HUES48 (cell line): ENCODE data around the gene ISM1.

ENCODE experiments used
- H3K27ac ChIP-seq: one replicate; pipeline ENCODE4 v1.7.0; 2013; ENCODE audit warnings: low read depth, low read length, inconsistent platforms
- H3K27me3 ChIP-seq: 2 replicates; pipeline ENCODE4 v1.6.1; 2013; ENCODE audit warnings: mild to moderate bottlenecking, low read length; ENCODE audit not compliant: control insufficient read depth, insufficient read depth
- H3K36me3 ChIP-seq: 2 replicates; pipeline ENCODE4 v1.6.1; 2013; ENCODE audit warnings: low read length; ENCODE audit not compliant: control insufficient read depth, insufficient read depth
- H3K4me1 ChIP-seq: 2 replicates; pipeline ENCODE4 v1.6.1; 2013; ENCODE audit warnings: mild to moderate bottlenecking, low read length; ENCODE audit not compliant: control insufficient read depth, insufficient read depth
- H3K4me3 ChIP-seq: 2 replicates; pipeline ENCODE4 v1.5.1; 2013; ENCODE audit warnings: mild to moderate bottlenecking, low read depth, low read length
- H3K9ac ChIP-seq: 2 replicates; pipeline ENCODE4 v1.6.1; 2013; ENCODE audit warnings: mild to moderate bottlenecking, low read depth, low read length, moderate library complexity
- H3K9me3 ChIP-seq: 2 replicates; pipeline ENCODE4 v1.6.1; 2013; ENCODE audit warnings: low read length; ENCODE audit not compliant: control insufficient read depth, insufficient read depth

The ISM1 gene

GRCh38 chr20:13336308-13337089 lies 115.4 kb downstream of the ISM1 start:
- H3K4me3 ChIP-seq, result no peak overlapping the region
- no peaks in the 10 kb centered on the region for H3K27me3 ChIP-seq
- no peak overlapping the region for H3K27ac ChIP-seq
- no peaks in the 10 kb centered on the region for H3K36me3 ChIP-seq
- no peak overlapping the region for H3K9ac ChIP-seq
- no peaks in the 10 kb centered on the region; the same call in 1 of the 2 replicates for H3K4me1 ChIP-seq
- H3K9me3 ChIP-seq, result no peaks in the 10 kb centered on the region

- no peaks in the 10 kb centered on the region; the same call in 1 of the 2 replicates for H3K4me1 ChIP-seq
- H3K27ac ChIP-seq, result no peak overlapping the region
- no peaks in the 10 kb centered on the region for H3K27me3 ChIP-seq
- H3K9ac ChIP-seq, result no peak overlapping the region
- no peak overlapping the region for H3K4me3 ChIP-seq
- no peaks in the 10 kb centered on the region for H3K36me3 ChIP-seq
- no peaks in the 10 kb centered on the region for H3K9me3 ChIP-seq
Observed at GRCh38 chr20:13337090-13337784, 116.2 kb downstream of the ISM1 start.

GRCh38 chr20:13338097-13338661 lies 117.1 kb downstream of the ISM1 start:
- H3K36me3 ChIP-seq, result no peaks in the 10 kb centered on the region
- no peak overlapping the region for H3K4me3 ChIP-seq
- no peak overlapping the region for H3K9ac ChIP-seq
- no peaks in the 10 kb centered on the region for H3K9me3 ChIP-seq
- no peaks in the 10 kb centered on the region for H3K27me3 ChIP-seq
- peaks cover 3% of the 10 kb centered on the region; the same call in 1 of the 2 replicates for H3K4me1 ChIP-seq
- H3K27ac ChIP-seq, result no peak overlapping the region

GRCh38 chr20:13338999-13339411 lies 117.9 kb downstream of the ISM1 start:
- no peak overlapping the region for H3K9ac ChIP-seq
- no peaks in the 10 kb centered on the region for H3K27me3 ChIP-seq
- H3K9me3 ChIP-seq, result no peaks in the 10 kb centered on the region
- H3K4me1 ChIP-seq, result peaks cover 4% of the 10 kb centered on the region; the same call in 1 of the 2 replicates
- no peak overlapping the region for H3K27ac ChIP-seq
- no peak overlapping the region for H3K4me3 ChIP-seq
- H3K36me3 ChIP-seq, result no peaks in the 10 kb centered on the region

- no peak overlapping the region for H3K4me3 ChIP-seq
- H3K27ac ChIP-seq, result no peak overlapping the region
- no peaks in the 10 kb centered on the region for H3K9me3 ChIP-seq
- H3K9ac ChIP-seq, result no peak overlapping the region
- no peaks in the 10 kb centered on the region for H3K27me3 ChIP-seq
- H3K4me1 ChIP-seq, result peaks cover 4% of the 10 kb centered on the region; the same call in 1 of the 2 replicates
- no peaks in the 10 kb centered on the region for H3K36me3 ChIP-seq
Observed at GRCh38 chr20:13340088-13340487, 119.0 kb downstream of the ISM1 start.

GRCh38 chr20:13341737-13342393 lies 120.8 kb downstream of the ISM1 start:
- Histone ChIP-seq H3K36me3 (no peaks in the 10 kb centered on the region), H3K4me1 (peaks cover 4% of the 10 kb centered on the region; the same call in 1 of the 2 replicates), H3K9me3 (no peaks in the 10 kb centered on the region), H3K4me3 (no peak overlapping the region), H3K9ac (no peak overlapping the region), H3K27me3 (no peaks in the 10 kb centered on the region), H3K27ac (no peak overlapping the region)

- H3K36me3 ChIP-seq, result no peaks in the 10 kb centered on the region
- H3K27me3 ChIP-seq, result no peaks in the 10 kb centered on the region
- H3K4me1 ChIP-seq, result peaks cover 4% of the 10 kb centered on the region; the same call in 1 of the 2 replicates
- no peak overlapping the region for H3K4me3 ChIP-seq
- no peak overlapping the region for H3K9ac ChIP-seq
- H3K9me3 ChIP-seq, result no peaks in the 10 kb centered on the region
- H3K27ac ChIP-seq, result no peak overlapping the region
Observed at GRCh38 chr20:13342469-13343242, 121.6 kb downstream of the ISM1 start.

- no peak overlapping the region for H3K27ac ChIP-seq
- H3K9me3 ChIP-seq, result no peaks in the 10 kb centered on the region
- no peaks in the 10 kb centered on the region for H3K36me3 ChIP-seq
- H3K4me1 ChIP-seq, result peaks cover 4% of the 10 kb centered on the region; the same call in 1 of the 2 replicates
- H3K4me3 ChIP-seq, result no peak overlapping the region
- H3K27me3 ChIP-seq, result no peaks in the 10 kb centered on the region
- H3K9ac ChIP-seq, result no peak overlapping the region
Observed at GRCh38 chr20:13344671-13345070, 123.6 kb downstream of the ISM1 start.

GRCh38 chr20:13348311-13349234 lies 127.5 kb downstream of the ISM1 start:
- H3K4me1 ChIP-seq, result 0 out of 2 replicates have a peak, but pooled peaks cover 4% of the 10 kb centered on the region
- H3K27me3 ChIP-seq, result no peaks in the 10 kb centered on the region
- H3K27ac ChIP-seq, result no peak overlapping the region
- no peak overlapping the region for H3K4me3 ChIP-seq
- no peaks in the 10 kb centered on the region for H3K36me3 ChIP-seq
- H3K9ac ChIP-seq, result no peak overlapping the region
- no peaks in the 10 kb centered on the region for H3K9me3 ChIP-seq
